Mucosa of descending colon (tissue), 3 donors: ENCODE data around the gene SNX30. TPM values are rescaled to one million over a fixed set of nuclear protein-coding genes. Genes with fewer than 3 reads are reported as not detected.
"Not testable (repeated sequence)": the region's sequence is repeated elsewhere in the genome, so short reads cannot be mapped to it uniquely, and the experiment has no call there.

Experiments
- ATAC-seq: fragments of 200-7000 bp; cut with Tn5 transposase; one replicate; pipeline ENCODE4 v1.9.1; 2020; ENCODE audit warnings: mild to moderate bottlenecking, moderate library complexity
- DNase-seq, 3 donors: peaks; one replicate each; pipeline ENCODE4 v3.0.0-alpha.2; 2020
- H3K36me3 ChIP-seq: fragments of 200-600 bp; one replicate; pipeline ENCODE4 v1.8.0; 2021; ENCODE audit warnings: low read depth, mild to moderate bottlenecking
- H3K4me1 ChIP-seq: fragments of 200-600 bp; one replicate; pipeline ENCODE4 v1.8.0; 2021; ENCODE audit warnings: low read depth, mild to moderate bottlenecking
- H3K4me3 ChIP-seq: fragments of 200-600 bp; one replicate; pipeline ENCODE4 v1.8.0; 2021; ENCODE audit warnings: mild to moderate bottlenecking
- H3K9me3 ChIP-seq: fragments of 200-600 bp; one replicate; pipeline ENCODE4 v1.8.0; 2021; ENCODE audit warnings: mild to moderate bottlenecking
- intact Hi-C, 2 donors: fragments of 100-400 bp; cut with DNase I in 1 of 2; cut with micrococcal nuclease in 1 of 2; formaldehyde crosslinking; loops; one replicate each; pipeline versions ENCODE4 v1.11.0 to v1.11.1; 2022; cut with DNase I, micrococcal nuclease
- total RNA-seq, 3 donors: library from RNA; stranded (reverse); fragmentation: NEBNext Ultra II Directional in 2 of 3; extraction: Animal tissue kit (Norgen Biotek cat#: 25700) in 2 of 3; gene quantifications; one replicate each; pipeline versions ENCODE4 v1.2.1 to v1.2.4, GENCODE V29; 2021 to 2023
- TF ChIP-seq, protein P1 (sequence below): fragments of 200-600 bp; IDR thresholded peaks from one replicate; pipeline ENCODE4 v1.8.0; 2022; ENCODE audit warnings: antibody characterized with exemption, mild to moderate bottlenecking
- donor health status: DM: no; HTN: no; CAD: no; lungs with moderate emphysema.
- donor health status: DM: no; HTN: no; CAD: no.
- donor health status: DM: no; HTN: yes; CAD: no.

SNX30 gene
- total RNA-seq, 3 donors from 2014 or later, result 19.0 to 38.6 (median 34.8) TPM

DNA sequence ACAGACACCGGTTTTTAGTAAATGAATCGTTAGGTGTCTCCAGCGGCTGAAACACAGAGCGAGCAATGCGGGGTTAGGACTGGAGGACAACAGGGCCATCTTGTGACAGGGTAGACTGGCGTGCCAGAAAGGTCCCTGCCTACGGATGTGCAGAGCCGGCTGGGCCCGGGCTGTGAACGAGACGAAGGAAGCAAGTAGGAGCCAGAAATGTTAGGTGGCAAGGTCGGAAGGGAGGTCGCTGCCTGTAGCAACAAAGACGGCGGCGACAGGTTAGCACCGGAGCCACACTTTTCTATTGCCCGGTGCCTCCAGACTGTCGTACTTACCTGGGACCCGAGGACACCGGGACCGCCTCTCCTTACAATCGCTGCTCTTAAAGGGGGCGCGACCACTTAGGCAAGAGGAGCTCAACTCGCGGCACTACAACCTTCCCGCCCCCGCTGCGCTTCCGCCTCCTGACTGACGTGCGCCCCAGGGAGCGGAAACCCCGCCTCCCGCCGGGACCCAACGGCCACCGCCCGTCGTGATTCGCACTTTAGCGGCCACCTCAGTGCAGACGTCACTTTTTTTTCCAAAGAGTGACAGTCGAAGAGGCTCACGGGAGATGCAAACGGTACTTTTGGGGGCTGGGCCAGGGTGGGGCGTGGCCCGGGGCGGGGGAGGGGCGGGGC, 32.8 kb upstream of the SNX30 start, which contains the start of gene INIP:
INIP (minus strand) TSS at position 457 of the 671 bp plus-strand sequence. CDS start 1,632 bp downstream, outside the sequence.
- TF ChIP-seq, protein P1, sequence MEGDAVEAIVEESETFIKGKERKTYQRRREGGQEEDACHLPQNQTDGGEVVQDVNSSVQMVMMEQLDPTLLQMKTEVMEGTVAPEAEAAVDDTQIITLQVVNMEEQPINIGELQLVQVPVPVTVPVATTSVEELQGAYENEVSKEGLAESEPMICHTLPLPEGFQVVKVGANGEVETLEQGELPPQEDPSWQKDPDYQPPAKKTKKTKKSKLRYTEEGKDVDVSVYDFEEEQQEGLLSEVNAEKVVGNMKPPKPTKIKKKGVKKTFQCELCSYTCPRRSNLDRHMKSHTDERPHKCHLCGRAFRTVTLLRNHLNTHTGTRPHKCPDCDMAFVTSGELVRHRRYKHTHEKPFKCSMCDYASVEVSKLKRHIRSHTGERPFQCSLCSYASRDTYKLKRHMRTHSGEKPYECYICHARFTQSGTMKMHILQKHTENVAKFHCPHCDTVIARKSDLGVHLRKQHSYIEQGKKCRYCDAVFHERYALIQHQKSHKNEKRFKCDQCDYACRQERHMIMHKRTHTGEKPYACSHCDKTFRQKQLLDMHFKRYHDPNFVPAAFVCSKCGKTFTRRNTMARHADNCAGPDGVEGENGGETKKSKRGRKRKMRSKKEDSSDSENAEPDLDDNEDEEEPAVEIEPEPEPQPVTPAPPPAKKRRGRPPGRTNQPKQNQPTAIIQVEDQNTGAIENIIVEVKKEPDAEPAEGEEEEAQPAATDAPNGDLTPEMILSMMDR, result no peak
- intact Hi-C loops, result no loop called here

DNA sequence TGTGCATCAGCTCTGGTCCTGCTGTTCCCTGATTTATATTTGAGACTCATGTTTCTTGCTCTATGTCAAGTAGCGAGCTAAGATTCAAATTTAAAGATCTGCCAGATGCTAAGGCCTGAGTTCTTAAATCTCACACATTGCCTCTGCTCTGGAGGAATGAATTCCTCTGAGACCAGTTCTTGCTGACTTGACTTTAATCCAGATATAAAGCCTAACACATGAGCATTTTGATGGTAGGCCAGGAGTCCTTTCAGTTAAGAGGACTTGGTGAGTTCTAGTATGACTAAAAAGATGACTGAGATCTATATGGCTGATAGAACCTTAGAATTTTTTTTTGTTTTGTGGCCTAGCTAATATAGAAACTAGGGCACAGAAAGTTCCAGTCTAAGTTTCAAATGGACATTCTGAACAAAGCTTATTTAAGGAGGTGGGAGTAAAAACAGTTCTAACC, 31.3 kb upstream of the SNX30 start:
- TF ChIP-seq, protein P1, result no peak
- intact Hi-C loops, result no loop called here

More for the DNA sequence above, 32.8 kb upstream of the SNX30 start, which contains the start of gene INIP:
- Histone ChIP-seq H3K36me3 (no peaks in the 10 kb centered on the region), H3K9me3 (no peaks in the 10 kb centered on the region), H3K4me1 (peaks cover 10% of the 10 kb centered on the region), H3K4me3 (peak within 1 kb of the TSS; percentile 56)
- peak; percentile 97 to 98 (median 98) for DNase-seq
- ATAC-seq, result peak; percentile 97

GRCh38 chr9:112719696-112720095, 30.9 kb upstream of the SNX30 start:
- TF ChIP-seq, protein P1, result no peak
- no peaks in the 10 kb centered on the region for H3K9me3 ChIP-seq
- intact Hi-C loops, result no loop called here
- peaks cover 10% of the 10 kb centered on the region for H3K4me1 ChIP-seq
- ATAC-seq (no peak), DNase-seq (no peak)
- no peak overlapping the region for H3K4me3 ChIP-seq
- no peaks in the 10 kb centered on the region for H3K36me3 ChIP-seq

More for the DNA sequence above, 31.3 kb upstream of the SNX30 start:
- no peaks in the 10 kb centered on the region for H3K36me3 ChIP-seq
- H3K9me3 ChIP-seq, result no peaks in the 10 kb centered on the region
- ATAC-seq (no peak), DNase-seq (no peak)
- H3K4me3 ChIP-seq, result no peak overlapping the region
- H3K4me1 ChIP-seq, result peaks cover 10% of the 10 kb centered on the region

GRCh38 chr9:112720113-112720780, 30.3 kb upstream of the SNX30 start:
- peaks cover 10% of the 10 kb centered on the region for H3K4me1 ChIP-seq
- ATAC-seq, result no peak
- intact Hi-C loops, result no loop called here

GRCh38 chr9:112722749-112723148, 27.8 kb upstream of the SNX30 start:
- ATAC-seq, H3K4me3 ChIP-seq, H3K36me3 ChIP-seq, H3K4me1 ChIP-seq, DNase-seq, intact Hi-C loops, H3K9me3 ChIP-seq: not testable (repeated sequence)

More at GRCh38 chr9:112720113-112720780, 30.3 kb upstream of the SNX30 start:
- no peak for DNase-seq
- Histone ChIP-seq H3K9me3 (no peaks in the 10 kb centered on the region), H3K36me3 (no peaks in the 10 kb centered on the region), H3K4me3 (no peak overlapping the region)
- TF ChIP-seq, protein P1, result no peak

- ATAC-seq (peak; percentile 30), DNase-seq (no peak)
- intact Hi-C loops, result no loop called here
- Histone ChIP-seq H3K4me3 (no peak overlapping the region), H3K9me3 (no peaks in the 10 kb centered on the region), H3K4me1 (peaks cover 1% of the 10 kb centered on the region), H3K36me3 (no peaks in the 10 kb centered on the region)
- TF ChIP-seq, protein P1, result no peak
These were observed 24.6 kb upstream of the SNX30 start for GRCh38 chr9:112725961-112726360.
